Stimulated activated CD8-positive, alpha-beta memory T cell treated with anti-CD3 and anti-CD28 coated beads, Interleukin-7, amount 100 ng/mL, for 4 hours (primary cell): ENCODE measurements around the gene SYT3.
A peak's percentile ranks its signal among the peaks of the same experiment; 100 is the strongest.

Source experiments
- DNase-seq, 2 donors: peaks; one replicate each; pipeline ENCODE4 v3.0.0-alpha.2; 2020; ENCODE audit warnings: low read depth in 2 of 2

The SYT3 gene, protein sequence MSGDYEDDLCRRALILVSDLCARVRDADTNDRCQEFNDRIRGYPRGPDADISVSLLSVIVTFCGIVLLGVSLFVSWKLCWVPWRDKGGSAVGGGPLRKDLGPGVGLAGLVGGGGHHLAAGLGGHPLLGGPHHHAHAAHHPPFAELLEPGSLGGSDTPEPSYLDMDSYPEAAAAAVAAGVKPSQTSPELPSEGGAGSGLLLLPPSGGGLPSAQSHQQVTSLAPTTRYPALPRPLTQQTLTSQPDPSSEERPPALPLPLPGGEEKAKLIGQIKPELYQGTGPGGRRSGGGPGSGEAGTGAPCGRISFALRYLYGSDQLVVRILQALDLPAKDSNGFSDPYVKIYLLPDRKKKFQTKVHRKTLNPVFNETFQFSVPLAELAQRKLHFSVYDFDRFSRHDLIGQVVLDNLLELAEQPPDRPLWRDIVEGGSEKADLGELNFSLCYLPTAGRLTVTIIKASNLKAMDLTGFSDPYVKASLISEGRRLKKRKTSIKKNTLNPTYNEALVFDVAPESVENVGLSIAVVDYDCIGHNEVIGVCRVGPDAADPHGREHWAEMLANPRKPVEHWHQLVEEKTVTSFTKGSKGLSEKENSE

DNA sequence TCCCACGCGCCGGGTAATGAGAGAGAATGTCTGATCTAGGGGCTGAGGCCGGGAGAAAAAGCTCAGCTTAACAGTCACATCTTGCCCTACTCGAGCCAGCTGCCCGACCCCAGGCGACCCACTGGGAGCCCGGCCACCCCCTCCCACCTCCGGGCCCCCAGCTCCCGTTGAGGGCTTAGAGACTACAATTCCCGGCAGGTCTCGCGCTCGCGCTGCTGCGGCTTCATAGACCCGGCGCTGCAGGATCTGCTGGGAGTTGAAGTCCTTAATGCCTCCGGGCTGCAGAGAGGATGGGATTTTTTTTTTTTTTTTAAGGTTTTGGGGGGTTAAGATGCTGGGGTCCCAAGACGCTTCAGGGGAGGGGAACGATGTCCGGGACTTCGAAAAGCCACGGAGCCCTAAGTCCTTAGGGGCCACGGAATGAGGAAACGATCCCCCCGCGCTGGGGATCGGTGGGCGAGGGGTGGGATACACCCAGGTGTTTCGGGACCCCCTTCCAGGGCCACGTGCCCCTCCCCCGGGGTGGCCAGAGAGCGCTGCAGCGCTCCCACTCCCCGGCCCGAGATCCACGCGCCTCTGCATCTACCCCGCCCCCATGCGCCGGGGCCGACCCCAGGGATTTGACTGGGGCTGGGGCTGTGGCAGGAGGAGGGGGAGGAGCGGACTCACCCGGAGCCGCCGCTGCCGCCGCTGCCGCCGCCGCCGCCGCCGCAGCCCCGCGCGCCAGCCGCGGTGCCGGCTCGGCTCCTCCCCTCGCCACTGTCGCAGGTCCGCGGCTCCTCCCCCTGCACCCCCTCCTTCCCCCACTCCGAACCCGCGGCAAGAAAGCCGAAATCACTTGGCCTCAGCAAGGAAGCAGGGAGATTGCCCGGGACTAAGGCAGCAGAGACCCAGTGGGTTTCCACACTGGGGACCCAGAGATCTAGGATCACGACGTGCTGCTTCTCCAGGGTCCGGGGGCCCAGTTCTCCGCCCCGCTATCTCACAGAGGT, at the start of gene SYT3:
Gene SYT3, minus strand, starts transcription at position 761 of the 992 bp plus-strand sequence. CDS start 2,470 bp downstream, outside the sequence.
- DNase-seq: peak in 1 of 2 donors; percentile 23

- no peak for DNase-seq
These were observed 49.1 kb upstream of the SYT3 start for GRCh38 chr19:50688766-50689165.

GRCh38 chr19:50686310-50687032, 46.8 kb upstream of the SYT3 start:
- DNase-seq: no peak

DNA sequence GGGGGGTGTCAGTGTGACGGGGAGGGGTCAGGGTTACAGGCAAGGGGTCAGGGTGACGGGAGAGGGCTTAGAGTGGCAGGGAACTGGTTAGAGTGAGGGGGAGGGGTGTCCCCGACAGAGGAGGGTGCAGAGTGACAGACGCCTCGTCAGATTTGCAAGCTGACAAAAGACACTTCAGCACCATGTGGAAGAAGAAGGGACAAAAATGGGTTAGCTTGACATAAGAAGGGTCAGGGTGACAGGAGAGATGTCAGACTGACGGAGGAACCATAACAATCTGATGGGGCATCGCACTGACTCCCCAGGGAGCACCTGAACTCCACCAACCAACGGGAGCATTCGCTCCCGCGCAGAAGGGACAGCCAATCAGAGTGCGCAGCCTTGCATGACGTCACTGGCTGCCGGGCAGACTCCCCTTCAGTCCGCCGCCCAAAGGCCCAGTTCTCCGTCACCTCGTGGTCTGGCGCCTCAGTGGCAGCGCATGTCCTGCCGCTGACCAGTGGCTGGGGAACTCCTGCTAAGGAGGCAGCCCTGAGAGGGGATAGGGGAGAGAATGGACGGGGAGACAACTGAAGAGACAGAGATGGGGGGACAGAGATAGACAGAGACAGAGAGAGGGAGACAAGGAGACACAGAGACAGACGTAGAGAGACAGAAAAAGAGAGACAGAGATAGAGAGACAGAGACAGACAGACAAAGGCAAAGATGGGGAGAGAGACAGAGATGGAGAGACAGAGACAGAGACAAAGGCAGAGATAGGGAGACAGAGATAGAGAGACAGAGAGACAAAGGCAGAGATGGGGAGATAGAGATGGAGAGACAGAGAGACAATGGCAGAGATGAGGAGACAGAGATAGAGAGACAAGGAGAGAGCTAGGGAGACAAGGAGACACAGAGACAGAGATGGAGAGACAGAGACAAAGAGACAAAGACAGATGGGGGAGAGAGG, 39.8 kb upstream of the SYT3 start:
- DNase-seq: peak; percentile 52 to 61

- no peak for DNase-seq
These were observed 38.6 kb upstream of the SYT3 start for GRCh38 chr19:50678323-50678722.

- DNase-seq: no peak
These were observed 38.0 kb upstream of the SYT3 start for GRCh38 chr19:50677636-50678035.

- no peak for DNase-seq
These were observed 37.0 kb upstream of the SYT3 start for GRCh38 chr19:50676625-50677197.

GRCh38 chr19:50673118-50673517, 33.4 kb upstream of the SYT3 start:
- no peak for DNase-seq

DNA sequence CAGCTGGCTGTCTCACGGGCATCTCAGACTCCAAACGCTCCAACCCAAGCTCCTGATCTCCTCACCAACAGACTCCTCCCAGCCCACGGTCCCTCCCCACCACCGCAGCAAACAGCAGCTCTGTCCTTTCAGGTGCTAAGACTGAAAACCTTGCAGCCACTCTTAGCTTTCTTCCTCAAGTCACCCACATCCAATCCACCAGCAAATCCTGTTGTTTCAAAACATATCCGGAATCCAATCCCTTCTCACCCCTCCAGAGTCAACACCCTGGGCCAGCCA, 30.4 kb upstream of the SYT3 start:
- DNase-seq: no peak

DNA sequence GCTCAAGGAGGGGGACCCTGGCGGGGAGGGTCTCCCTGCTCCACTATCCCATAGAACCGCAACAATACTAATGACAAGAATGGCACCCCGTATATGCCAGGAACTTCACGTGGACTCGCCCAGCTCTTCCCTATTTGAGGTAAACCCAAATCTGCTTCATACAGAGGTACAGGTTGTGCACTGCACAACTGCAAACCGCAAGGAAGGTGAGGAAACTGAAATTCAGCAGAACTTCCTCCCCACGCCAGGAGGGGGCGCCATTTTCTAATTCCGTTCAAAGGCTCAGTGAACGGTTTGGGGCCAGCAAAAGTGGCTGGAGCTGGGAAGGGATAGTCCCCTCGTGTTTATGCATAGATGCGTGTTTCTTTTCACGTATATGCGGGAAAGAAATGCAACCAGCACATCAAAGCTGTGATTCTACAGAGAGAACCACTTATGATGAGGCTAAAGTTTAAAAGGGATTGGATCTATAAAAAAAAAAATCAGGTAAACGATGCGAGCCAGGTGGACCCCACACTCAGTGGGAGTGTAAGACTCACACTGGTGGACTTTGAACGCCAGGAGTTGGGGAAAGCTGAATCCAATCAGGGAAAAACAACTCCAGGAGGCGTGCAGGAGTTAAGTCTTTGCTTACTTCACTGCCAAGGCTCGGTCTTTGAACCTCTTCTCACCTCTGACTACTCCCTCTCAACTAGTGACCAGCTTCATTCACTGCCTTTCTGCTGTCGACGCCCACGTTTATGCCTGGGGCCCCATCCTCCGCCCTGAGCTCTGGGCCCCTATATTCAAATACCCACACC, 29.8 kb upstream of the SYT3 start:
- DNase-seq: no peak

GRCh38 chr19:50668879-50669278, 29.2 kb upstream of the SYT3 start:
- DNase-seq: no peak

GRCh38 chr19:50668416-50668815, 28.7 kb upstream of the SYT3 start:
- DNase-seq: no peak

GRCh38 chr19:50667759-50668231, 28.1 kb upstream of the SYT3 start:
- DNase-seq: no peak

- no peak for DNase-seq
These were observed 27.6 kb upstream of the SYT3 start for GRCh38 chr19:50667177-50667758.

- DNase-seq: no peak
These were observed 26.9 kb upstream of the SYT3 start for GRCh38 chr19:50666346-50667176.

DNA sequence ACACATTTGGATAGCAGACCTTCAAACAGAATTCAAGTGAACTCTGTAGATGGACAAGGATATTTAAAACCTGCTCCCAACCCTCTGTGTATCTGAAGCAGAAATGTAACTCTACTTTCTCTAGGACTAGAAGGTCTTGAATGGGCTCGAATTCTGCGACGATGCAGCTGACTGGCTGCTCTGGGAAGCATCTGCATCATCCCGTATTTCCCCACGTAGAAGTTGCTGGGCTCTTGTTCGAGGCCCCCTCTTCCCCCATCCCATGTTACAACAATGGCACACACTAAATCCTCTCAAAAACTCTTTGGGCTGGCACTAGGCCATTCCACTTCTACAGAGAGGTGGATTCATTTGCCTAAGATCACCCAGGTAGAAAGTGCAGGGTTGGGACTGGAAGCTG, 24.5 kb upstream of the SYT3 start:
- DNase-seq: no peak

DNA sequence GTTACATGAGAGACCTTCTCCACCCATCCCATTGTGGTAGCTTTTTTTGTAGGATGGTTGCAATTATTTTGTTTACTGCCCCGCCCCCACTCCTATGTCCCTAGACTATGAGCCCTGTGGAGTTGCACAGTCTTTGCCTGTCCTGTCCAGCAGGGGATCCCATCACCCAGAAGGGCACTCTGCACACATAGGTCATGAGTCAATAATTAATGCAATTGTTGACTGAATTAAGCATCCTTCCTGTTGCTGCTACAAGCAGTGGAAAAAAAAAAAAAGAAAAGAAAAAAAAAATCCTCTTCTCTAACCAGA, 23.8 kb upstream of the SYT3 start:
- DNase-seq: no peak
